Measurements from ENCODE around the gene DYNC2LI1.

The DYNC2LI1 gene

DNA sequence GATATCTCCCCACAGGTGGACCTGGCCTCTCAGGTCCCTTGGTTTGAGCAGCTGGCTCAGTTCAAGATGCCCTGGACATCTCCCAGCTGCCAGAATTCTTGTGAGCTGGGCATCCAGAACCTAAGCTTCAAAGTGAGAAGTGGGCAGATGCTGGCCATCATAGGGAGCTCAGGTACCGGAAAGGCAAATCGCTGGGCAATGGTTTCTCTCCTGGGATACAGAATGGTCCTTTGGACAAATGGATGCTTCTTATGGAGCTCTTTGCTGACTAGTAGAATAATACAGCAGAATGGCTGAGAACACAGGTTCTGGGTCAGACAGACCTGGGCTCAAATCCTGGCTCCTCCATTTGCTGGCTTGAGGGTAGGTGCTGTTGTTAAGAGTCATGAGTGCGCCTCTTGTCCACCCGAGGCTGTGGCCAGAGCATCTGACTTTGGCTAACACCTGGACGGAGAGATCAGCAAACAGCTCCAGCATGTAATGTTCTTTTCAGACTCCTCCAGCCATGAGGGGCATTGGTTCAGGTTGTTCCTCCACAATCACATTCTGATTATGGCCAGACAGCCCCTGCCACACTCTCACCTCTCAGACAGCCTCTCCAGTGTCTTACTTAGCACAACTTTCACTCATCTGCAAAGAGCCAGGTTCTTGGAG, 72.4 kb downstream of the DYNC2LI1 start:
- DNase-seq (ENCODE audit: low read depth) = no peak

GRCh38 chr2:43848214-43848613, 74.4 kb downstream of the DYNC2LI1 start:
- DNase-seq (ENCODE audit: low read depth) = no peak

DNA sequence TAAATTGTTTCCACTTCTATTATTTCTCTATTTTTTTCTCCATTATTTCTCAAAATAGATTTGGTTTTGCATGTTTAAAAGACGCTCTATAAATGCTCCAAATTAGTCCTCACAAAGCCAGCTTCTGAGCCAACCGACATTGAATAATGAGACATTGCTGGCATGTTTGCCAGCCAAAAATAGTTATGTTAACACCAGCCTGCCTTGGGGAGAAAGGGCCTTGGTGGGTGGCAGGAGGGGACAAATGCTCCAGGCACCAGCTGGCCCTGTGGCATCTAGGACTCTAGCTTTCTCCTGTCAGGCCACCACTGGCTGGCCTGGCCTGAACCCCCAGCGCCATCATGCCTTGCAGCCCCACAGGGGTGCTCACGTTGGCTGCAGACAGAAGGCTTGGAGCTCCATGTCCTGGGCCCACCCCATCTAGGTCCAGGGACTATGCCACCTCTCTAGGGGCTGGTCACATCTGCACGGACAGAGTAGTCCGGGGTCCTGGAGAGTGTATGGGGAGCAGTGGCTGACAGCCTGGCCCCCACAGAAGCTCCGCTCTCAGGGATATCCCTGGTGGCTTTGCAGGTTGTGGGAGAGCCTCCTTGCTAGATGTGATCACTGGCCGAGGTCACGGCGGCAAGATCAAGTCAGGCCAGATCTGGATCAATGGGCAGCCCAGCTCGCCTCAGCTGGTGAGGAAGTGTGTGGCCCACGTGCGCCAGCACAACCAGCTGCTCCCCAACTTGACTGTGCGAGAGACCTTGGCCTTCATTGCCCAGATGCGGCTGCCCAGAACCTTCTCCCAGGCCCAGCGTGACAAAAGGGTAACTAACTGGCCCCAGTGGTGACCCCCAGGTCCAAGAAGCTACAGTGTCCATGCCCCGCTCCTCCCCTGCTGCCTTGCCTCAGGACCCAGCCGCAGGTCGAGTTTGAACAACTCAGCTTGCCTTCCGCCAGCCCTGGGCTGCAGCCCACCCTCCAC, 77.5 kb downstream of the DYNC2LI1 start:
- DNase-seq (ENCODE audit: low read depth) = no peak

DNA sequence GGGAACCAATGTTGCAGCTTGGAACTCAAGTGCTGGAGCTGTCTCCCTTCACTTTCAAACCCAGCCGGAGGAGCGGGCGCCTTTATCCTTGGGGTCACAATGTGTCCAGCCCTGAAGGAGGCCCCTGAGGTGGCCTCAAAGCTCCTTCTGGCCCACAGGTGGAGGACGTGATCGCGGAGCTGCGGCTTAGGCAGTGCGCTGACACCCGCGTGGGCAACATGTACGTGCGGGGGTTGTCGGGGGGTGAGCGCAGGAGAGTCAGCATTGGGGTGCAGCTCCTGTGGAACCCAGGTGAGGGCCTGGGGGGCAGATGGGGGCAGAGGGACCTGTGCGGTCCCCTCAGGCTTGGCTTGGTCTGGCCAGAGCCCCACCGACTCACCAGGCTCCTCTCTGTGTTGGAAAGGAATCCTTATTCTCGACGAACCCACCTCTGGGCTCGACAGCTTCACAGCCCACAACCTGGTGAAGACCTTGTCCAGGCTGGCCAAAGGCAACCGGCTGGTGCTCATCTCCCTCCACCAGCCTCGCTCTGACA, 78.4 kb downstream of the DYNC2LI1 start:
- DNase-seq (ENCODE audit: low read depth) = no peak

- DNase-seq (ENCODE audit: low read depth) = no peak
Measured at GRCh38 chr2:43853141-43854081, 79.6 kb downstream of the DYNC2LI1 start.

- no peak for DNase-seq (ENCODE audit: low read depth)
Measured at GRCh38 chr2:43854671-43855070, 80.8 kb downstream of the DYNC2LI1 start.

GRCh38 chr2:43855292-43855691, 81.5 kb downstream of the DYNC2LI1 start:
- no peak for DNase-seq (ENCODE audit: low read depth)

All from HS-27A (cell line).